ENCODE data around the gene PSMC4.
"Not testable (repeated sequence)": the region's sequence is repeated elsewhere in the genome, so short reads cannot be mapped to it uniquely, and the experiment has no call there.

PSMC4 gene

GRCh38 chr19:39946532-39946931 lies 24.4 kb upstream of the PSMC4 start:
- no peak for DNase-seq (ENCODE audit: low read depth in 2 of 2)

GRCh38 chr19:39949026-39949747 lies 21.8 kb upstream of the PSMC4 start:
- DNase-seq (ENCODE audit: low read depth in 2 of 2), result no peak

GRCh38 chr19:39951065-39951650 lies 19.8 kb upstream of the PSMC4 start:
- DNase-seq (ENCODE audit: low read depth in 2 of 2), result no peak

GRCh38 chr19:39951686-39952085 lies 19.3 kb upstream of the PSMC4 start:
- DNase-seq (ENCODE audit: low read depth in 2 of 2), result no peak

GRCh38 chr19:39953915-39954314 lies 17.1 kb upstream of the PSMC4 start:
- no peak for DNase-seq (ENCODE audit: low read depth in 2 of 2)

- DNase-seq (ENCODE audit: low read depth in 2 of 2), result not testable (repeated sequence)
Measured at GRCh38 chr19:39957886-39958285, 13.1 kb upstream of the PSMC4 start.

GRCh38 chr19:39958942-39959341 lies 12.0 kb upstream of the PSMC4 start:
- DNase-seq (ENCODE audit: low read depth in 2 of 2), result not testable (repeated sequence)

GRCh38 chr19:39959407-39959806 lies 11.6 kb upstream of the PSMC4 start:
- DNase-seq (ENCODE audit: low read depth in 2 of 2), result not testable (repeated sequence)

GRCh38 chr19:39963898-39964297 lies 7.1 kb upstream of the PSMC4 start:
- DNase-seq (ENCODE audit: low read depth in 2 of 2), result no peak

- no peak for DNase-seq (ENCODE audit: low read depth in 2 of 2)
Measured at GRCh38 chr19:39966617-39967016, 4.3 kb upstream of the PSMC4 start.

GRCh38 chr19:39967561-39967960 lies 3.4 kb upstream of the PSMC4 start:
- no peak for DNase-seq (ENCODE audit: low read depth in 2 of 2)

GRCh38 chr19:39968789-39969188 lies 2.2 kb upstream of the PSMC4 start:
- DNase-seq (ENCODE audit: low read depth in 2 of 2), result no peak

- DNase-seq (ENCODE audit: low read depth in 2 of 2), result no peak
Measured at GRCh38 chr19:39969266-39969665, 1.7 kb upstream of the PSMC4 start.

- DNase-seq (ENCODE audit: low read depth in 2 of 2), result no peak
Measured at GRCh38 chr19:39969681-39970424, 1.1 kb upstream of the PSMC4 start.

GRCh38 chr19:39970425-39970674 lies 615 bp upstream of the PSMC4 start:
- no peak for DNase-seq (ENCODE audit: low read depth in 2 of 2)

- DNase-seq (ENCODE audit: low read depth in 2 of 2), result no peak
Measured at GRCh38 chr19:39971380-39972035, 543 bp downstream of the PSMC4 start.

- DNase-seq (ENCODE audit: low read depth in 2 of 2), result no peak
Measured at GRCh38 chr19:39974377-39975155, 3.6 kb downstream of the PSMC4 start.

GRCh38 chr19:39982883-39983282 lies 11.9 kb downstream of the PSMC4 start:
- DNase-seq (ENCODE audit: low read depth in 2 of 2), result no peak

- no peak for DNase-seq (ENCODE audit: low read depth in 2 of 2)
Measured at GRCh38 chr19:39983695-39984300, 12.8 kb downstream of the PSMC4 start.

GRCh38 chr19:39986643-39987042 lies 15.7 kb downstream of the PSMC4 start:
- DNase-seq (ENCODE audit: low read depth in 2 of 2), result no peak

- no peak for DNase-seq (ENCODE audit: low read depth in 2 of 2)
Measured at GRCh38 chr19:39987167-39987566, 16.2 kb downstream of the PSMC4 start.

- DNase-seq (ENCODE audit: low read depth in 2 of 2), result no peak
Measured at GRCh38 chr19:39987596-39987995, 16.6 kb downstream of the PSMC4 start.
